Kidney epithelial cell (primary cell): Measurements from ENCODE around the gene TMEM171. TPM values are rescaled to one million over a fixed set of nuclear protein-coding genes. Genes with fewer than 3 reads are reported as not detected.
A peak's percentile ranks its signal among the peaks of the same experiment; 100 is the strongest.

Experiments
- DNase-seq: peaks from one replicate; pipeline ENCODE4 v3.0.0-alpha.2; 2010; ENCODE audit warnings: low read depth
- H3K27me3 ChIP-seq: 2 replicates; pipeline ENCODE4 v1.6.0; 2011; ENCODE audit warnings: low read length; ENCODE audit not compliant: control insufficient read depth, insufficient read depth
- H3K36me3 ChIP-seq: 2 replicates; pipeline ENCODE4 v1.5.1; 2011; ENCODE audit warnings: low read length; ENCODE audit not compliant: control insufficient read depth, insufficient read depth
- H3K4me3 ChIP-seq: 2 replicates; pipeline ENCODE4 v1.5.1; 2011; ENCODE audit warnings: low read depth, mild to moderate bottlenecking, control low read depth, low read length
- CTCF ChIP-seq: IDR thresholded peaks from 2 replicates; pipeline ENCODE4 v1.5.1; 2011; ENCODE audit warnings: mild to moderate bottlenecking, moderate library complexity, low read length, control low read depth, inconsistent platforms; ENCODE audit not compliant: insufficient read depth, poor library complexity, severe bottlenecking
- total RNA-seq: library from RNA; depleted of rRNA; stranded (reverse); fragments of >200 nt; gene quantifications from 2 replicates; pipeline ENCODE4 v1.2.3, GENCODE V29; 2015

The TMEM171 gene
- total RNA-seq, 1 donor from 2014 or later, result 3.0 TPM

DNA sequence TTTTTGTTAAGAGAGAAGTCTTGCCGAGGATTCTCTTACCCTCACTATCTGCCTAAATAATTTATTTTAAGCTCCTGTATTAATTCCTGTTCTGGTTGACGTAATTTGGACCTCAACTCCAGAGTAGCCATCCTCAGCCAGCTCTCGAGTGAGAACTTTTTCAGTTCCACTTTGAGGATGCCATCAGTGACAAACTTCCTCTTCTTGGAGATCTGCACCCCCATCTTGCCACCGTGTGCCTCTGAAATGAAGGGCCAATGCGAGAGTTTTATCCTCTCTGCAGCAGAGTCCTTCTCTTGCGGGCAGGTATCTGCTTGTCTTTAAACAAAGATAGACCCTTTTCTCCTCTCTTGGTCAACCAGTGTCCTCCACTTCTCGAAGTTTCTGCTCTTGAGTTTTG is 33.1 kb downstream of the TMEM171 start:
- Histone ChIP-seq H3K27me3 (no peaks in the 10 kb centered on the region), H3K4me3 (no peak overlapping the region), H3K36me3 (no peaks in the 10 kb centered on the region)
- TF ChIP-seq CTCF, result no peak
- no peak for DNase-seq

DNA sequence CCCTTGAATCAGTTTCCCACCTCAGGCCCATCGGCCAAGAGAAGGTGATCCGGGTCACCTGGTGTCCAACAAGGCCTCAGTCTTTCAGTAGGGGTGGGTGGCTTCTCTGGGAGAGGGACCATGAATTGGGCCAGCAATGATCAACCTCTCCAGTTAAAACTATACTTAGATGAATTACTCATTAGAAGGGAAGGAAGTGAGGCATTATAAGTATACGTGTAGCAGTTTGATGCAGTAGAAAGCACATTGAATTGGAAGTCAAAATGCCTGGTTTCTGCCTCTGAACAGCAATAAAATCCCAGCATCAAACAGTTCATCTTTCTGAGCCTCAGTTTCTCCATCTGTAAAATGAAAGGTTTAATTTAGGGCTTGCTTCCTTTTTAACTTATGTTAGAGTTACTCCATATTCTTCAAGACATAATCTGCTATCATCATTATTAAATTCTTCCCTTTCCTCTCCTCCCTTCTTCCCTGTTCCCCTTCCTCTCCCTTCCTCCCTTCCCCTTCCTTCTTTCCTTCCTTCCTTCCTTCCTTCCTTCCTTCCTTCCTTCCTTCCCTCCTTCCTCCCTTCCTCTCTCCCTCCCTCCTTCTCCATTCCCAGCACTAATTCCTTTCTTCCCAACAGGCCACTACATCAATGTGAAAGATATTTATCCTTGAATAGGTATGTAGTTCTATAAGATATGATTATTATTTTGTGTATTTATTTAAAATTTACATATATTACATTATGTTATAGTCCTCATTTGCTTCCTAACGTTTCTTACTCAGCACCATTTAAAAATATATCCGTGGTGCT is 34.0 kb downstream of the TMEM171 start:
- no peak for TF ChIP-seq CTCF
- DNase-seq, result no peak
- Histone ChIP-seq H3K4me3 (no peak overlapping the region), H3K36me3 (no peaks in the 10 kb centered on the region), H3K27me3 (no peaks in the 10 kb centered on the region)

DNA sequence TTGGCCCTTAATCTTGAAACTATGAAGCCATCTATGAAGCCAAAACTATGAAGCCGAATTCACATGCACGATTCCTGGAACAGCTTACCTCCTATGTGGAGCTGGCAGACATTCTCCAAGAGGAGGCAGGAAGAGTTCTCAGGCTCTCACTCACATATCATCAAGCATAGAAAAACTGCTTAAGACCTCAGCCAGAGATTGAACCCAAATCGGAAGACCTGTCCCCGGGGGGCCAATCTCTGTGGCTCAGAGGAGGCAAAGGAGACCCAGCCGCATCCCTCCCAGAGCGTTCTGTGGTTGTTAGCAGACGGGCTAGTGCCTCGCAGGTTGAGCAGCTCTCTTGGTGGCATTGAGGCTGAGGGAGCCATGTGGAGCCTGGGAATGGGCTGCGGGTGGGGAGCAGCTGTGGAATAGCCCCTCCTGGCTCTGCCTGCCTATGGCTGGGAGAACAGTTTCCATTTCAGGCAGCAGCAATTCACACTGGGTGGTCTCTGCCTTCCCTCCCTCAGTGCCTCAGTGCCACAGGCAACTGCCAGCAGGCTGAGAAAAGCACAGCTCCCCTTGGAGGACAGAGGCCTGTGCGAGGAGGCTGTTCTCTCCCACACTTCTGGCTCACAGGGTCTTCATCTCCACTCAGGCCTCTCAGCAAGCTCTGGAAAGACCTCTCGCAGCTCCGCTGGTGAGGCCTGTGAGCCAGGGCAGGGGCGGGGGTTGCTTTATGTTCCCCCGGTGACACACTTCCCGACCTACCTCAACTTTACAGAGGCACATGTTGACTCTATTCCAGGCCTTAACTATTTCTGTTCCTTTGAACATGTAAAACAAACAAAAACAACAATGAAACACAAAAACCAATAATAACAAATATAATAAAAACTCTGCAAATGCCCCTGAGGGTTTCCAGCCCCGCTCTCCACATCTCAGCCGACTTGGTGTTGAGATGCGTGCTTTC is 35.2 kb downstream of the TMEM171 start:
- H3K27me3 ChIP-seq, result no peaks in the 10 kb centered on the region
- no peak overlapping the region for H3K4me3 ChIP-seq
- no peak for DNase-seq
- no peak for TF ChIP-seq CTCF
- no peaks in the 10 kb centered on the region for H3K36me3 ChIP-seq

DNA sequence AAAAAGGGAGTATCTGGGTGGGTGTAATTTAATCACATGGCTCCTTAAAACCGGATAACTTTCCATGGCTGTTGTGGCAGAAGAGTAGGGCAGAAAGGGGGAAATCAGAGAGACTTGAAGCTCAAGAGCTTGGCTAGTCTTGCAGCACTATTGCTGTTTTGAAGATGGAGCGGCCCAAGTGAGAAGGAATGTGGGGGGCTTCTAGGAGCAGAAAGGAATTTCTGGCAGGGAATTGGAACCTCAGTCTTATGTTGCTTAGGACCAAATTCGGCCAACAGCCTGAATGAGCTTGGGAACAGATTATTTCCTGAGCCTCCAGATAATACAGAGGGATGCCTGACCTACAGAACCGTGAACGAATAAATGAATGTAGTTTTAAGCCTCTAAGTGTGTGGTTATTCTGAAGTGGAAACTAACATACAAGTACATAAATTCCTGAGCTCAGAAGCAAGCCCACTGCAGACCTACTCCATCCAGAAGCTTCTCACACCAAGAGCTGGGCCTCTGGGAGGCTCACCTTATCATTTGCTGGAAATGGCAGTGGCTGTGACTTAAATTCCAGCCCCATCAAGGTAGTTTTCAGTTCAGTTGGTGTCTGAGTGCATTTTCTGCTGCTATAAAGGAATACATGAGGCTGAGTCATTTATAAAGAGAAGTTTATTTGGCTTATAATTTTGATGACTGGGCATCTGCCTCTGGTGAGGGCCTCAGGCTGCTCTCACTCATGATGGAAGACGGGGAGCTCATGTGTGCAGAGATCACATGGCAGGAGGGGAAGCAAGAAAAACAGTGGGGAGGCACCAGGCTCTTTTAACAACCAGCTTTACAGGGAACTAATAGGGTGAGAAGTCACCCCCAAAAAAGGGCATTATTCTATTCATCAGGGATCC is 37.3 kb downstream of the TMEM171 start:
- Histone ChIP-seq H3K36me3 (no peaks in the 10 kb centered on the region), H3K27me3 (no peaks in the 10 kb centered on the region), H3K4me3 (no peak overlapping the region)
- no peak for TF ChIP-seq CTCF
- no peak for DNase-seq

GRCh38 chr5:73158313-73158712 is 37.9 kb downstream of the TMEM171 start:
- no peak for TF ChIP-seq CTCF
- Histone ChIP-seq H3K27me3 (no peaks in the 10 kb centered on the region), H3K4me3 (no peak overlapping the region), H3K36me3 (no peaks in the 10 kb centered on the region)
- DNase-seq, result peak; percentile 31
